Measurements from ENCODE around the gene PLA2G4B.
A peak's percentile ranks its signal among the peaks of the same experiment; 100 is the strongest.

Gene PLA2G4B

GRCh38 chr15:41891226-41891625, 52.6 kb downstream of the PLA2G4B start:
- H3K36me3 ChIP-seq (ENCODE audit: control insufficient read depth, insufficient read depth, low read length), result no peaks in the 10 kb centered on the region
- no peak for DNase-seq
- no peaks in the 10 kb centered on the region for H3K9me3 ChIP-seq (ENCODE audit: control insufficient read depth, low read length)
- no peak overlapping the region for H3K4me3 ChIP-seq (ENCODE audit: insufficient read depth, low read depth, low read length, poor library complexity, severe bottlenecking)
- H3K27me3 ChIP-seq (replicated peaks; ENCODE audit: control insufficient read depth, insufficient read depth, low read length, poor library complexity, severe bottlenecking), result no peaks in the 10 kb centered on the region
- no peak overlapping the region for H3K27ac ChIP-seq (ENCODE audit: insufficient read depth, low read length, poor library complexity, severe bottlenecking)
- H3K4me1 ChIP-seq (ENCODE audit: control insufficient read depth, insufficient read depth, low read length, poor library complexity, severe bottlenecking), result peaks cover 50% of the 10 kb centered on the region

GRCh38 chr15:41891946-41892345, 53.3 kb downstream of the PLA2G4B start:
- no peak for DNase-seq
- Histone ChIP-seq H3K27me3 (replicated peaks; ENCODE audit: control insufficient read depth, insufficient read depth, low read length, poor library complexity, severe bottlenecking) (no peaks in the 10 kb centered on the region), H3K9me3 (ENCODE audit: control insufficient read depth, low read length) (no peaks in the 10 kb centered on the region), H3K4me3 (ENCODE audit: insufficient read depth, low read depth, low read length, poor library complexity, severe bottlenecking) (no peak overlapping the region), H3K27ac (ENCODE audit: insufficient read depth, low read length, poor library complexity, severe bottlenecking) (peak overlapping the region; percentile 89), H3K36me3 (ENCODE audit: control insufficient read depth, insufficient read depth, low read length) (no peaks in the 10 kb centered on the region), H3K4me1 (ENCODE audit: control insufficient read depth, insufficient read depth, low read length, poor library complexity, severe bottlenecking) (peaks cover 50% of the 10 kb centered on the region)

GRCh38 chr15:41892621-41893421, 54.2 kb downstream of the PLA2G4B start:
- Histone ChIP-seq H3K36me3 (ENCODE audit: control insufficient read depth, insufficient read depth, low read length) (no peaks in the 10 kb centered on the region), H3K9me3 (ENCODE audit: control insufficient read depth, low read length) (no peaks in the 10 kb centered on the region), H3K27ac (ENCODE audit: insufficient read depth, low read length, poor library complexity, severe bottlenecking) (peak overlapping the region; percentile 89), H3K4me3 (ENCODE audit: insufficient read depth, low read depth, low read length, poor library complexity, severe bottlenecking) (peak overlapping the region; percentile 7), H3K4me1 (ENCODE audit: control insufficient read depth, insufficient read depth, low read length, poor library complexity, severe bottlenecking) (peaks cover 49% of the 10 kb centered on the region), H3K27me3 (replicated peaks; ENCODE audit: control insufficient read depth, insufficient read depth, low read length, poor library complexity, severe bottlenecking) (no peaks in the 10 kb centered on the region)
- peak in 1 of 3 donors; percentile 21 for DNase-seq

- no peak for DNase-seq
- Histone ChIP-seq H3K27ac (ENCODE audit: insufficient read depth, low read length, poor library complexity, severe bottlenecking) (peak within 1 kb of the TSS; percentile 89), H3K4me1 (ENCODE audit: control insufficient read depth, insufficient read depth, low read length, poor library complexity, severe bottlenecking) (peaks cover 41% of the 10 kb centered on the region), H3K36me3 (ENCODE audit: control insufficient read depth, insufficient read depth, low read length) (peaks cover 5% of the 10 kb centered on the region), H3K4me3 (ENCODE audit: insufficient read depth, low read depth, low read length, poor library complexity, severe bottlenecking) (peak within 1 kb of the TSS; percentile 24), H3K27me3 (replicated peaks; ENCODE audit: control insufficient read depth, insufficient read depth, low read length, poor library complexity, severe bottlenecking) (no peaks in the 10 kb centered on the region), H3K9me3 (ENCODE audit: control insufficient read depth, low read length) (no peaks in the 10 kb centered on the region)
Observed at GRCh38 chr15:41893422-41894250, 55.0 kb downstream of the PLA2G4B start, which contains the start of gene SPTBN5. SPTBN5 (minus strand) TSS chr15:41894053; CDS start chr15:41893497, 556 bp downstream.

GRCh38 chr15:41894251-41894790, 55.7 kb downstream of the PLA2G4B start:
- H3K27me3 ChIP-seq (replicated peaks; ENCODE audit: control insufficient read depth, insufficient read depth, low read length, poor library complexity, severe bottlenecking), result no peaks in the 10 kb centered on the region
- H3K27ac ChIP-seq (ENCODE audit: insufficient read depth, low read length, poor library complexity, severe bottlenecking), result peak overlapping the region; percentile 89
- no peaks in the 10 kb centered on the region for H3K9me3 ChIP-seq (ENCODE audit: control insufficient read depth, low read length)
- H3K4me1 ChIP-seq (ENCODE audit: control insufficient read depth, insufficient read depth, low read length, poor library complexity, severe bottlenecking), result peaks cover 35% of the 10 kb centered on the region
- peaks cover 11% of the 10 kb centered on the region for H3K36me3 ChIP-seq (ENCODE audit: control insufficient read depth, insufficient read depth, low read length)
- H3K4me3 ChIP-seq (ENCODE audit: insufficient read depth, low read depth, low read length, poor library complexity, severe bottlenecking), result peak overlapping the region; percentile 24
- DNase-seq, result no peak

- H3K27ac ChIP-seq (ENCODE audit: insufficient read depth, low read length, poor library complexity, severe bottlenecking), result peak overlapping the region; percentile 89
- H3K9me3 ChIP-seq (ENCODE audit: control insufficient read depth, low read length), result no peaks in the 10 kb centered on the region
- H3K36me3 ChIP-seq (ENCODE audit: control insufficient read depth, insufficient read depth, low read length), result peaks cover 14% of the 10 kb centered on the region
- H3K4me1 ChIP-seq (ENCODE audit: control insufficient read depth, insufficient read depth, low read length, poor library complexity, severe bottlenecking), result peaks cover 35% of the 10 kb centered on the region
- peak overlapping the region; percentile 24 for H3K4me3 ChIP-seq (ENCODE audit: insufficient read depth, low read depth, low read length, poor library complexity, severe bottlenecking)
- peak; percentile 79 to 88 (median 88) for DNase-seq
- no peaks in the 10 kb centered on the region for H3K27me3 ChIP-seq (replicated peaks; ENCODE audit: control insufficient read depth, insufficient read depth, low read length, poor library complexity, severe bottlenecking)
Observed at GRCh38 chr15:41894791-41895463, 56.3 kb downstream of the PLA2G4B start.

- no peaks in the 10 kb centered on the region for H3K9me3 ChIP-seq (ENCODE audit: control insufficient read depth, low read length)
- no peak for DNase-seq
- no peak overlapping the region for H3K4me3 ChIP-seq (ENCODE audit: insufficient read depth, low read depth, low read length, poor library complexity, severe bottlenecking)
- peak overlapping the region; percentile 89 for H3K27ac ChIP-seq (ENCODE audit: insufficient read depth, low read length, poor library complexity, severe bottlenecking)
- peaks cover 14% of the 10 kb centered on the region for H3K36me3 ChIP-seq (ENCODE audit: control insufficient read depth, insufficient read depth, low read length)
- no peaks in the 10 kb centered on the region for H3K27me3 ChIP-seq (replicated peaks; ENCODE audit: control insufficient read depth, insufficient read depth, low read length, poor library complexity, severe bottlenecking)
- peaks cover 35% of the 10 kb centered on the region for H3K4me1 ChIP-seq (ENCODE audit: control insufficient read depth, insufficient read depth, low read length, poor library complexity, severe bottlenecking)
Observed at GRCh38 chr15:41895491-41895890, 56.8 kb downstream of the PLA2G4B start.

GRCh38 chr15:41895957-41896356, 57.3 kb downstream of the PLA2G4B start:
- no peak overlapping the region for H3K4me3 ChIP-seq (ENCODE audit: insufficient read depth, low read depth, low read length, poor library complexity, severe bottlenecking)
- DNase-seq, result no peak
- H3K36me3 ChIP-seq (ENCODE audit: control insufficient read depth, insufficient read depth, low read length), result peaks cover 14% of the 10 kb centered on the region
- no peaks in the 10 kb centered on the region for H3K27me3 ChIP-seq (replicated peaks; ENCODE audit: control insufficient read depth, insufficient read depth, low read length, poor library complexity, severe bottlenecking)
- peaks cover 35% of the 10 kb centered on the region for H3K4me1 ChIP-seq (ENCODE audit: control insufficient read depth, insufficient read depth, low read length, poor library complexity, severe bottlenecking)
- H3K9me3 ChIP-seq (ENCODE audit: control insufficient read depth, low read length), result no peaks in the 10 kb centered on the region
- H3K27ac ChIP-seq (ENCODE audit: insufficient read depth, low read length, poor library complexity, severe bottlenecking), result peak overlapping the region; percentile 89

- H3K9me3 ChIP-seq (ENCODE audit: control insufficient read depth, low read length), result no peaks in the 10 kb centered on the region
- H3K4me3 ChIP-seq (ENCODE audit: insufficient read depth, low read depth, low read length, poor library complexity, severe bottlenecking), result no peak overlapping the region
- peaks cover 35% of the 10 kb centered on the region for H3K4me1 ChIP-seq (ENCODE audit: control insufficient read depth, insufficient read depth, low read length, poor library complexity, severe bottlenecking)
- peaks cover 14% of the 10 kb centered on the region for H3K36me3 ChIP-seq (ENCODE audit: control insufficient read depth, insufficient read depth, low read length)
- peak overlapping the region; percentile 89 for H3K27ac ChIP-seq (ENCODE audit: insufficient read depth, low read length, poor library complexity, severe bottlenecking)
- H3K27me3 ChIP-seq (replicated peaks; ENCODE audit: control insufficient read depth, insufficient read depth, low read length, poor library complexity, severe bottlenecking), result no peaks in the 10 kb centered on the region
- no peak for DNase-seq
Observed at GRCh38 chr15:41896566-41896965, 57.9 kb downstream of the PLA2G4B start.
